HepG2 (cell line): ENCODE results near the gene EFCAB8. TPM values are rescaled to one million over a fixed set of nuclear protein-coding genes. Genes with fewer than 3 reads are reported as not detected.

Source experiments
- GABPA ChIP-seq, 2 experiments: IDR thresholded peaks; 2 replicates each; pipeline ENCODE4 v1.6.1; 2011 to 2016; ENCODE audit warnings: low read depth in 2 of 2, low read length in 1 of 2, missing biosample characterization in 1 of 2, missing genetic modification characterization in 1 of 2
- THYN1 ChIP-seq: sonication (generic); formaldehyde crosslinking; IDR thresholded peaks from 2 replicates; pipeline ENCODE4 v1.8.1; 2023; ENCODE audit warnings: low read depth, mild to moderate bottlenecking, moderate library complexity, missing genetic modification reagents, borderline replicate concordance
- ZC3H4 ChIP-seq: sonication (generic); formaldehyde crosslinking; IDR thresholded peaks from 2 replicates; pipeline ENCODE4 v1.4.0; 2020; ENCODE audit warnings: missing genetic modification reagents, borderline replicate concordance
- ZNF263 ChIP-seq: sonication (generic); formaldehyde crosslinking; IDR thresholded peaks from 2 replicates; pipeline ENCODE4 v1.4.0; 2020; ENCODE audit warnings: missing genetic modification reagents
- ZNF382 ChIP-seq: sonication (generic); formaldehyde crosslinking; IDR thresholded peaks from 2 replicates; pipeline ENCODE4 v1.5.0; 2020; ENCODE audit warnings: missing genetic modification reagents, mild to moderate bottlenecking, borderline replicate concordance
- polyA plus RNA-seq, 8 experiments: library from polyadenylated mRNA; depleted of rRNA in 3 of 8; stranded (reverse) in 7 of 8; unstranded in 1 of 8; fragments of >200 nt; fragmentation: Illumina TruSeq in 4 of 8; extraction: Trizol in 4 of 8; gene quantifications; 2 replicates each; pipeline versions ENCODE4 v1.2.1 to v1.2.3, GENCODE V29; 2011 to 2016; ENCODE audit warnings: low read depth in 4 of 8, missing spikeins in 1 of 8, mixed read lengths in 1 of 8; ENCODE audit not compliant: insufficient read depth in 1 of 8
- total RNA-seq, 5 experiments: library from RNA; depleted of rRNA; stranded (reverse); fragments of >200 nt; fragmentation: Illumina TruSeq; extraction: Trizol; gene quantifications; 2 replicates each; pipeline ENCODE4 v1.2.3, GENCODE V29; 2016; ENCODE audit warnings: low read depth in 1 of 5
- TF ChIP-seq, protein P1 (sequence below): sonication (generic); formaldehyde crosslinking; IDR thresholded peaks from 2 replicates; pipeline ENCODE4 v1.4.0; 2020; ENCODE audit warnings: missing genetic modification reagents, borderline replicate concordance
- TF ChIP-seq, protein P2 (sequence below): IDR thresholded peaks from 2 replicates; pipeline ENCODE4 v1.6.1; 2016; ENCODE audit warnings: missing genetic modification reagents, missing compliant biosample characterization
- TF ChIP-seq, protein P3 (sequence below): sonication (generic); formaldehyde crosslinking; IDR thresholded peaks from 2 replicates; pipeline ENCODE4 v1.4.0; 2020; ENCODE audit warnings: missing genetic modification reagents

EFCAB8 gene
- total and polyA plus RNA-seq, 2 of the 13 experiments (the other 11 are each of a cell fraction or from before 2014, with no cell fraction given), result 0.15 to 0.22 TPM

DNA sequence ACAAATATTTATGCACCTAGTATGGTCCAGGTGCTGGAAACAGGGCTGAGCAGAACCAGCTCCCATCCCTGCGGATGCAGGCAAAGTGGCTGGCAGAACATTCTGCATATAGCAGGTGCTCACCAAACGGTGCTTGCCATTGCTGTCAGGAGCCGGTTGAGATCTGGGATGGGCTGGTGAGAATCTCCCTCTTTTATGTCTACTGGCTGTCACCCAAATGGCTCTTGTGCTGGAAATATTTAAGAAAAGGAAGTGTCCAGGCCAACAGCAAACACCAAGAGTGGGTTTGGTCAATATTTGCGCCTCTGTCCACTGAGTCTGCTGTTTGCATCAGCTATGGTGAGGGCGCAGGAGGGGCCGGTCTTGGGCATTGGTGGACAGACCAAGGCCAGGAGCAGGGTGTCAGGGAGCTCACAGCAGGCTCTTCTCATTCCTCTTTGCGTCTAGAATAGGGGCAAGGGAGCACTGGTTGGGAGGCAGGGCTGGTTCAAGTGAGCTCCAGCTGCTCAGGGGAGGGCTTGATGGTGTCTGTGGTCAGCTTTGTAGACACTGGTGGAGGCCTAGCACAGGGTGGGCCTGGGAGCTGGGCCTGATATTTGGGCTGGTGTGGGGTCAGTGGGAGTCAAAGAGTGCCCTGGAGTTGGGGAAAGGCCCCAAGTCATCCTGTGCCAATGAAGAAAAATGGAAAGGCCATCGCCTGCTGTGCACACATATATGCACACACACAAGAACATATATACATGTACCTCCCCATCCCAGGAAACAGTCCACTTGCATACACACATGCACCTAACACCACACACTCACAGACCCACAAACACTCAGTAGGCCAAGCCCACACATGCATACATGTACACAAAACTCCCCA, 147.4 kb downstream of the EFCAB8 start (continued):
- 0 out of 2 replicates have a peak, but pooled peaks have one; percentile 57 for TF ChIP-seq THYN1 (CRISPR knock-in tag)
- TF ChIP-seq, protein P1, sequence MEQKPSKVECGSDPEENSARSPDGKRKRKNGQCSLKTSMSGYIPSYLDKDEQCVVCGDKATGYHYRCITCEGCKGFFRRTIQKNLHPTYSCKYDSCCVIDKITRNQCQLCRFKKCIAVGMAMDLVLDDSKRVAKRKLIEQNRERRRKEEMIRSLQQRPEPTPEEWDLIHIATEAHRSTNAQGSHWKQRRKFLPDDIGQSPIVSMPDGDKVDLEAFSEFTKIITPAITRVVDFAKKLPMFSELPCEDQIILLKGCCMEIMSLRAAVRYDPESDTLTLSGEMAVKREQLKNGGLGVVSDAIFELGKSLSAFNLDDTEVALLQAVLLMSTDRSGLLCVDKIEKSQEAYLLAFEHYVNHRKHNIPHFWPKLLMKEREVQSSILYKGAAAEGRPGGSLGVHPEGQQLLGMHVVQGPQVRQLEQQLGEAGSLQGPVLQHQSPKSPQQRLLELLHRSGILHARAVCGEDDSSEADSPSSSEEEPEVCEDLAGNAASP, result peak; percentile 96
- no peak for TF ChIP-seq ZC3H4
- TF ChIP-seq ZNF382, result no peak
- peak; percentile 95 for TF ChIP-seq ZNF263 (CRISPR knock-in tag)
- TF ChIP-seq, protein P2, sequence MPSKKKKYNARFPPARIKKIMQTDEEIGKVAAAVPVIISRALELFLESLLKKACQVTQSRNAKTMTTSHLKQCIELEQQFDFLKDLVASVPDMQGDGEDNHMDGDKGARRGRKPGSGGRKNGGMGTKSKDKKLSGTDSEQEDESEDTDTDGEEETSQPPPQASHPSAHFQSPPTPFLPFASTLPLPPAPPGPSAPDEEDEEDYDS (CRISPR knock-in tag), result peak; percentile 95
- TF ChIP-seq, protein P3, sequence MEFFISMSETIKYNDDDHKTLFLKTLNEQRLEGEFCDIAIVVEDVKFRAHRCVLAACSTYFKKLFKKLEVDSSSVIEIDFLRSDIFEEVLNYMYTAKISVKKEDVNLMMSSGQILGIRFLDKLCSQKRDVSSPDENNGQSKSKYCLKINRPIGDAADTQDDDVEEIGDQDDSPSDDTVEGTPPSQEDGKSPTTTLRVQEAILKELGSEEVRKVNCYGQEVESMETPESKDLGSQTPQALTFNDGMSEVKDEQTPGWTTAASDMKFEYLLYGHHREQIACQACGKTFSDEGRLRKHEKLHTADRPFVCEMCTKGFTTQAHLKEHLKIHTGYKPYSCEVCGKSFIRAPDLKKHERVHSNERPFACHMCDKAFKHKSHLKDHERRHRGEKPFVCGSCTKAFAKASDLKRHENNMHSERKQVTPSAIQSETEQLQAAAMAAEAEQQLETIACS (CRISPR knock-in tag), result no peak
- TF ChIP-seq GABPA (IDR thresholded peaks at IDR 0.05; ENCODE audit: low read depth, low read length), result no peak
- TF ChIP-seq GABPA (CRISPR knock-in tag; IDR thresholded peaks at IDR 0.05; ENCODE audit: low read depth), result peak; percentile 75
